GM23338 (cell line): Measurements from ENCODE around the gene MYL11.
"Not testable (repeated sequence)": the region's sequence is repeated elsewhere in the genome, so short reads cannot be mapped to it uniquely, and the experiment has no call there.

Source experiments
- CTCF ChIP-seq, 2 experiments: fragments of 200-600 bp in 1 of 2; sonication (generic) in 1 of 2; conservative IDR thresholded peaks; 2 replicates each; pipeline versions ENCODE4 v1.5.1 to v1.6.1; 2016 to 2017; ENCODE audit warnings: antibody characterized with exemption in 2 of 2, low read depth in 2 of 2, mild to moderate bottlenecking in 2 of 2, moderate library complexity in 1 of 2
- EZH2 ChIP-seq: fragments of 200-600 bp; sonication (generic); IDR thresholded peaks from one replicate; pipeline ENCODE4 v1.8.0; 2017; ENCODE audit warnings: antibody characterized with exemption, mild to moderate bottlenecking, low read depth; ENCODE audit not compliant: unreplicated experiment
- EZH2phosphoT487 ChIP-seq: fragments of 200-600 bp; sonication (generic); IDR thresholded peaks from one replicate; pipeline ENCODE4 v1.8.1; 2018; ENCODE audit warnings: antibody characterized with exemption; ENCODE audit not compliant: unreplicated experiment
- POLR2AphosphoS5 ChIP-seq: IDR thresholded peaks from 2 replicates; pipeline ENCODE4 v1.6.1; 2016; ENCODE audit warnings: antibody characterized with exemption, low read depth

GRCh38 chr16:30396627-30397026, 22.0 kb downstream of the MYL11 start:
- not testable (repeated sequence) for TF ChIP-seq CTCF (conservative IDR thresholded peaks at IDR 0.05; ENCODE audit: low read depth in 2 of 2); POLR2AphosphoS5; EZH2; EZH2phosphoT487
